GM18909 (cell line): ENCODE measurements around the gene EPHA4.

Experiments
- ATAC-seq: cut with Tn5 transposase; IDR thresholded peaks from one replicate; pipeline ENCODE4 v1.9.1; 2021; ENCODE audit warnings: mild to moderate bottlenecking; ENCODE audit not compliant: unreplicated experiment, poor library complexity

The EPHA4 gene

GRCh38 chr2:221372159-221372884, 199.8 kb downstream of the EPHA4 start:
- no peak for ATAC-seq

- ATAC-seq: no peak
Measured at GRCh38 chr2:221371347-221371746, 200.8 kb downstream of the EPHA4 start.

- no peak for ATAC-seq
Measured at GRCh38 chr2:221370857-221371211, 201.3 kb downstream of the EPHA4 start.

DNA sequence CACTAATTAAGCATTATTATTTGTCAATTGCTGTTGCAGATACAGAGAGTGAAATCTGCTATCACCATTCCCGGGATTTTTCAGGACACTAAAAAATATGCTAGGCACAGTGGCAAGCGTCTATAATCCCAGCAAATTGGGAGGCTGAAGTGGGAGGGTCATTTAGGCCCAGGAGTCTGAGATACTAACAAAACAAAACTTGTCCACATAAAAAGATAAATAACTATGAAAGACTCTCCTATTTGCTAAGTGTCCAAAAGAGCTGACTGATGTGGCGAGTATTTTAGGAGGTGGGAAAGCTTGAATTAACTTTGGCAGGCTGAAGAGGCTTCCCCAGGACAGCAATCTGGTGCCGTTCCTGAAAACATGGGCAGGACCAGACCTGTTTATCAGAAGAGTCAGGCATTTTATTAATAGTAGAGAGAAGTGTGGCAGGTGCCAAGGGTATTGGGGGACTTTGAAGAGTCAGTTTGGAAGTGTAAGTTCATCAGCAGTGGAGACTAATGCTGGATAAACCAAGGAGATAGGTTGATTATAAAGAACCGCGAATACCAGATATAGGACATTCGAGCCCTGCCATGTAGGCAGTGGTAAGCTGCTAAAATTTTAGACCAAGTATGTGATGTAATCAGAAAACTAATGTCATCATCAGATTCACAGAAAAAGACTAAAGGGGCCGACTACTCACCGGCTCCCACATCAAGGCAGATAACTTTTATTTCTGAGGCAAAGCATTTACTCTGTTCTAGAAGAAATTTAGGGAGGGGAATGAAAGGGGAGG, 201.8 kb downstream of the EPHA4 start:
- ATAC-seq: no peak
